ENCODE measurements around the gene NPR1. TPM values are rescaled to one million over a fixed set of nuclear protein-coding genes. Genes with fewer than 3 reads are reported as not detected.
A peak's percentile ranks its signal among the peaks of the same experiment; 100 is the strongest.

The NPR1 gene
- total RNA-seq, 1 experiment from 2014 or later = 16.5 TPM

- 0 out of 2 replicates have a peak, but pooled peaks have one; percentile 12 for TF ChIP-seq E2F5 (CRISPR knock-in tag; IDR thresholded peaks at IDR 0.05)
- no peak for TF ChIP-seq SMAD4 (CRISPR knock-in tag; IDR thresholded peaks at IDR 0.05)
- no peak for TF ChIP-seq AR (CRISPR knock-in tag; IDR thresholded peaks at IDR 0.05)
- 0 out of 2 replicates have a peak, but pooled peaks have one; percentile 25 for TF ChIP-seq PRDM15 (CRISPR knock-in tag; IDR thresholded peaks at IDR 0.05)
- no peak for TF ChIP-seq RELA (CRISPR knock-in tag; IDR thresholded peaks at IDR 0.05; ENCODE audit: borderline replicate concordance)
- TF ChIP-seq USF1 (CRISPR knock-in tag; IDR thresholded peaks at IDR 0.05) = peak; percentile 15; the same call in 1 of the 2 replicates
- TF ChIP-seq SMAD3 (CRISPR knock-in tag; IDR thresholded peaks at IDR 0.05; ENCODE audit: borderline replicate concordance) = no peak
- no peak for TF ChIP-seq ELF4 (CRISPR knock-in tag; IDR thresholded peaks at IDR 0.05; ENCODE audit: low read depth)
- peak; percentile 83 for TF ChIP-seq HMGXB4 (CRISPR knock-in tag; IDR thresholded peaks at IDR 0.05)
- no peak for TF ChIP-seq E2F4 (CRISPR knock-in tag; IDR thresholded peaks at IDR 0.05; ENCODE audit: borderline replicate concordance, low read depth)
- no peak for TF ChIP-seq ZNF232 (CRISPR knock-in tag; IDR thresholded peaks at IDR 0.05)
- TF ChIP-seq NR1H2 (CRISPR knock-in tag; IDR thresholded peaks at IDR 0.05) = no peak
- TF ChIP-seq JUN (CRISPR knock-in tag; IDR thresholded peaks at IDR 0.05) = no peak
- no peak for TF ChIP-seq HMGA2 (CRISPR knock-in tag; IDR thresholded peaks at IDR 0.05)
- no peak for TF ChIP-seq TP53 (CRISPR knock-in tag; IDR thresholded peaks at IDR 0.05)
- no peak for TF ChIP-seq ZNF281 (CRISPR knock-in tag; IDR thresholded peaks at IDR 0.05)
- TF ChIP-seq GABPB1 (CRISPR knock-in tag; IDR thresholded peaks at IDR 0.05) = no peak
- peak; percentile 74 for TF ChIP-seq FOXK1 (CRISPR knock-in tag; IDR thresholded peaks at IDR 0.05)
- no peak for TF ChIP-seq ZNF219 (CRISPR knock-in tag; IDR thresholded peaks at IDR 0.05; ENCODE audit: borderline replicate concordance)
- 0 out of 2 replicates have a peak, but pooled peaks have one; percentile 59 for TF ChIP-seq NFATC4 (CRISPR knock-in tag; IDR thresholded peaks at IDR 0.05)
- TF ChIP-seq PREB (CRISPR knock-in tag; IDR thresholded peaks at IDR 0.05; ENCODE audit: borderline replicate concordance) = no peak
These were observed 7.4 kb upstream of the NPR1 start, which contains the start of gene ILF2 (continued) for GRCh38 chr1:153670859-153671627.
